SK-N-SH (cell line): ENCODE measurements around the gene S100A9.

Experiments
- CTCF ChIP-seq: fragments of 200-600 bp; sonication (generic); IDR thresholded peaks from 2 replicates; pipeline ENCODE4 v1.6.1; 2017; ENCODE audit warnings: antibody characterized with exemption, mild to moderate bottlenecking, moderate library complexity
- GABPA ChIP-seq: IDR thresholded peaks from 2 replicates; pipeline ENCODE4 v1.4.0; 2012; ENCODE audit warnings: low read depth, mild to moderate bottlenecking
- JUND ChIP-seq: IDR thresholded peaks from 2 replicates; pipeline ENCODE4 v1.4.0; 2012
- POLR2AphosphoS5 ChIP-seq: IDR thresholded peaks from 2 replicates; pipeline ENCODE4 v1.6.1; 2012; ENCODE audit warnings: low read depth, low read length
- RCOR1 ChIP-seq: fragments of 150-350 bp; IDR thresholded peaks from 2 replicates; pipeline ENCODE4 v1.6.1; 2017; ENCODE audit warnings: antibody characterized with exemption, low read length
- SMC3 ChIP-seq: IDR thresholded peaks from 2 replicates; pipeline ENCODE4 v1.6.1; 2012; ENCODE audit warnings: low read depth, low read length, improper control_type of control experiment
- TAF1 ChIP-seq: IDR thresholded peaks from 2 replicates; pipeline ENCODE4 v1.6.1; 2012; ENCODE audit warnings: low read depth, mild to moderate bottlenecking, low read length, moderate library complexity, borderline replicate concordance
- YY1 ChIP-seq: IDR thresholded peaks from 2 replicates; pipeline ENCODE4 v1.4.0; 2012; ENCODE audit warnings: low read depth, mild to moderate bottlenecking

- no peak for TF ChIP-seq GABPA
- TF ChIP-seq POLR2AphosphoS5, result no peak
- TF ChIP-seq RCOR1, result no peak
- TF ChIP-seq YY1, result no peak
- no peak for TF ChIP-seq SMC3
- peak; percentile 25 for TF ChIP-seq CTCF
- no peak for TF ChIP-seq JUND
- TF ChIP-seq TAF1, result no peak
These were observed 42.6 kb downstream of the S100A9 start for GRCh38 chr1:153400244-153400643.
